Endodermal cell (in vitro differentiated cells): ENCODE results near the gene CNTLN. TPM values are rescaled to one million over a fixed set of nuclear protein-coding genes. Genes with fewer than 3 reads are reported as not detected.
A peak's percentile ranks its signal among the peaks of the same experiment; 100 is the strongest.
"Not testable (repeated sequence)": the region's sequence is repeated elsewhere in the genome, so short reads cannot be mapped to it uniquely, and the experiment has no call there.

Experiments used
- DNase-seq: peaks from one replicate; pipeline ENCODE4 v3.0.0-alpha.2; 2017
- H3K27ac ChIP-seq: 2 replicates; pipeline ENCODE4 v1.5.1; 2013; ENCODE audit warnings: mild to moderate bottlenecking, low read depth, low read length, moderate library complexity
- H3K27me3 ChIP-seq: 2 replicates; pipeline ENCODE4 v1.6.1; 2013; ENCODE audit warnings: mild to moderate bottlenecking, low read length, moderate library complexity; ENCODE audit not compliant: insufficient read depth, control insufficient read depth, poor library complexity, severe bottlenecking
- H3K36me3 ChIP-seq: 2 replicates; pipeline ENCODE4 v1.7.0; 2013; ENCODE audit warnings: mild to moderate bottlenecking, low read length, moderate library complexity; ENCODE audit not compliant: control insufficient read depth, insufficient read depth
- H3K4me1 ChIP-seq: one replicate; pipeline ENCODE4 v1.7.0; 2013; ENCODE audit warnings: low read length; ENCODE audit not compliant: control insufficient read depth, insufficient read depth
- H3K4me3 ChIP-seq: 2 replicates; pipeline ENCODE4 v1.5.1; 2013; ENCODE audit warnings: mild to moderate bottlenecking, low read length, moderate library complexity
- H3K9ac ChIP-seq: 2 replicates; pipeline ENCODE4 v1.6.1; 2013; ENCODE audit warnings: mild to moderate bottlenecking, low read length, moderate library complexity; ENCODE audit not compliant: poor library complexity, severe bottlenecking; ENCODE audit errors: extremely low read depth
- H3K9me3 ChIP-seq: 2 replicates; pipeline ENCODE4 v1.6.1; 2013; ENCODE audit warnings: mild to moderate bottlenecking, low read length, moderate library complexity; ENCODE audit not compliant: control insufficient read depth
- H3K27ac Mint-ChIP-seq: 2 replicates; pipeline ENCODE4 v1.8.0; 2020; ENCODE audit warnings: mixed read lengths
- H3K27me3 Mint-ChIP-seq: 2 replicates; pipeline ENCODE4 v1.8.0; 2021; ENCODE audit warnings: mild to moderate bottlenecking, mixed read lengths; ENCODE audit not compliant: insufficient read depth
- H3K36me3 Mint-ChIP-seq: 2 replicates; pipeline ENCODE4 v1.8.0; 2020; ENCODE audit warnings: low read depth, mixed read lengths
- H3K4me1 Mint-ChIP-seq: 2 replicates; pipeline ENCODE4 v1.8.0; 2020; ENCODE audit warnings: mixed read lengths
- H3K4me3 Mint-ChIP-seq: 2 replicates; pipeline ENCODE4 v1.8.0; 2020; ENCODE audit warnings: mild to moderate bottlenecking, moderate library complexity, mixed read lengths
- H3K9me3 Mint-ChIP-seq: 2 replicates; pipeline ENCODE4 v1.8.0; 2020; ENCODE audit warnings: mild to moderate bottlenecking, mixed read lengths
- CTCF ChIP-seq: fragments of 200-600 bp; sonication (generic); conservative IDR thresholded peaks from 2 replicates; pipeline ENCODE4 v1.5.0; 2021; ENCODE audit warnings: antibody characterized with exemption, mild to moderate bottlenecking
- WGBS, 2 experiments: methylation state at CpG; one replicate each; pipeline versions ENCODE4 v1.1.5 to v1.1.7; 2013; ENCODE audit warnings: missing lambda C conversion rate in 2 of 2, mixed read lengths in 1 of 2; ENCODE audit not compliant: insufficient coverage in 1 of 2, insufficient read length in 1 of 2; 5-methylcytosine and 5-hydroxymethylcytosine counted together
- total RNA-seq, 2 donors: library from RNA; stranded (reverse); fragmentation: NEBNext Ultra II Directional in 1 of 2; extraction: Animal tissue kit (Norgen Biotek cat#: 25700) in 1 of 2; gene quantifications; 2 replicates in 1 of 2; 3 replicates in 1 of 2; pipeline ENCODE4 v1.2.1, GENCODE V29; 2021

Gene CNTLN
- total RNA-seq, 2 donors from 2014 or later = 12.4 to 13.7 TPM

- Mint-ChIP-seq H3K4me3 (no peak overlapping the region), H3K27me3 (no peaks in the 10 kb centered on the region), H3K9me3 (no peaks in the 10 kb centered on the region), H3K36me3 (no peaks in the 10 kb centered on the region), H3K4me1 (peaks cover 13% of the 10 kb centered on the region), H3K27ac (no peak overlapping the region)
- H3K27me3 ChIP-seq = no peaks in the 10 kb centered on the region
- no peak for DNase-seq
- no peaks in the 10 kb centered on the region for H3K36me3 ChIP-seq
- no peak overlapping the region for H3K9ac ChIP-seq
- TF ChIP-seq CTCF = no peak
- H3K9me3 ChIP-seq = no peaks in the 10 kb centered on the region
- H3K4me3 ChIP-seq = no peak overlapping the region
- H3K4me1 ChIP-seq = no peaks in the 10 kb centered on the region
- H3K27ac ChIP-seq = no peak overlapping the region
Observed at GRCh38 chr9:17272536-17272935, 137.7 kb downstream of the CNTLN start.

- H3K27ac Mint-ChIP-seq = no peak overlapping the region
- DNase-seq = no peak
- no peaks in the 10 kb centered on the region for H3K27me3 Mint-ChIP-seq
- 92 to 95% methylated on average over 2 to 4 of the region's 4 CpGs for WGBS, 2 experiments
- Histone ChIP-seq H3K4me3 (no peak overlapping the region), H3K9ac (no peak overlapping the region), H3K4me1 (no peaks in the 10 kb centered on the region), H3K27ac (no peak overlapping the region), H3K9me3 (no peaks in the 10 kb centered on the region), H3K27me3 (no peaks in the 10 kb centered on the region), H3K36me3 (no peaks in the 10 kb centered on the region)
- TF ChIP-seq CTCF = no peak
- H3K4me3 Mint-ChIP-seq = no peak overlapping the region
- no peaks in the 10 kb centered on the region for H3K4me1 Mint-ChIP-seq
- H3K9me3 Mint-ChIP-seq = peaks cover 27% of the 10 kb centered on the region
- H3K36me3 Mint-ChIP-seq = peaks cover 33% of the 10 kb centered on the region
Observed at GRCh38 chr9:17280350-17281012, 145.6 kb downstream of the CNTLN start.

- H3K4me3 Mint-ChIP-seq = peak overlapping the region; percentile 31
- H3K27me3 Mint-ChIP-seq, H3K4me3 ChIP-seq: not testable (repeated sequence)
Observed at GRCh38 chr9:17290673-17291072, 155.8 kb downstream of the CNTLN start.

GRCh38 chr9:17291766-17292165 is 156.9 kb downstream of the CNTLN start:
- H3K36me3 Mint-ChIP-seq = peaks cover 31% of the 10 kb centered on the region
- no peaks in the 10 kb centered on the region for H3K27me3 ChIP-seq
- no peaks in the 10 kb centered on the region for H3K4me1 ChIP-seq
- DNase-seq = no peak
- H3K9me3 ChIP-seq = no peaks in the 10 kb centered on the region
- H3K9me3 Mint-ChIP-seq = peaks cover 30% of the 10 kb centered on the region
- no peak overlapping the region for H3K4me3 ChIP-seq
- H3K27ac ChIP-seq = no peak overlapping the region
- no peaks in the 10 kb centered on the region for H3K27me3 Mint-ChIP-seq
- 86 to 93% methylated on average over 1 to 2 of the region's 2 CpGs for WGBS, 2 experiments
- H3K4me1 Mint-ChIP-seq = no peaks in the 10 kb centered on the region
- no peaks in the 10 kb centered on the region for H3K36me3 ChIP-seq
- no peak for TF ChIP-seq CTCF
- H3K9ac ChIP-seq = no peak overlapping the region
- no peak overlapping the region for H3K27ac Mint-ChIP-seq
- H3K4me3 Mint-ChIP-seq = no peak overlapping the region

More at GRCh38 chr9:17290673-17291072, 155.8 kb downstream of the CNTLN start:
- H3K36me3 ChIP-seq, H3K4me1 Mint-ChIP-seq, H3K9ac ChIP-seq, H3K27ac ChIP-seq, H3K9me3 ChIP-seq, H3K4me1 ChIP-seq, DNase-seq, H3K27ac Mint-ChIP-seq, H3K27me3 ChIP-seq: not testable (repeated sequence)
- Mint-ChIP-seq H3K36me3 (peaks cover 31% of the 10 kb centered on the region), H3K9me3 (peaks cover 30% of the 10 kb centered on the region)
- WGBS, 2 experiments = 94% methylated on average over 17 of the region's 22 CpGs; no CpG with 5 or more reads in 1 of the 2 experiments
